Activated CD8-positive, alpha-beta memory T cell treated with anti-CD3 and anti-CD28 coated beads, Interleukin-2, amount 50 U/mL, for 48 hours (primary cell): Measurements from ENCODE around the gene EFCAB14.
"Not testable (repeated sequence)": the region's sequence is repeated elsewhere in the genome, so short reads cannot be mapped to it uniquely, and the experiment has no call there.

Source experiments
- DNase-seq: peaks from one replicate; pipeline ENCODE4 v3.0.0-alpha.2; 2020

Gene EFCAB14

DNA sequence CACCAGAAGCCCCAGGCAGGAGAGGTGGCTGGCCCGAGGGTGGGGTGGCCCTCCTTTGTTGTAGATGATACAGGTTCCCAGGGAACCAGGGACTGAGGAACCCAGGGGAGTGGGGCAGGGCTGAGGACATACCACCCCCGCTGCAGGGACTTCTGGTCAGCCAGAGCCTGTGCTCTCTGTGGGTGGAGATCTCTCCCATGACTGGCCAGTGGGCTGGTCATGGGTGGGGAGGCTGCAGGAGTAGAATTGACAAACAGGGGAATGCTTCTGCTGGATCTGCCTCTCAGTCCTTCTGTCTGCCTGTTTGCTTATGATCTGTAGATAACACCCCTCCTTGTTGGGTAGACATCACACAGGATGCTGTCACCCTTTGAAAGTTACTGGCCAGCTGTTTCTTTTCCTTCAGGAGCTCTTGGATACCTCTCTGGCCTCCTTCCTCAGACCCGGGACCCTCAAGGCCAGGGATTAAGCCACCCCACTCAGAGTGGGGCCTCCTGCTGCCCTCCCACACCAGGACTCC lies 2.8 kb upstream of the EFCAB14 start:
- no peak for DNase-seq

DNA sequence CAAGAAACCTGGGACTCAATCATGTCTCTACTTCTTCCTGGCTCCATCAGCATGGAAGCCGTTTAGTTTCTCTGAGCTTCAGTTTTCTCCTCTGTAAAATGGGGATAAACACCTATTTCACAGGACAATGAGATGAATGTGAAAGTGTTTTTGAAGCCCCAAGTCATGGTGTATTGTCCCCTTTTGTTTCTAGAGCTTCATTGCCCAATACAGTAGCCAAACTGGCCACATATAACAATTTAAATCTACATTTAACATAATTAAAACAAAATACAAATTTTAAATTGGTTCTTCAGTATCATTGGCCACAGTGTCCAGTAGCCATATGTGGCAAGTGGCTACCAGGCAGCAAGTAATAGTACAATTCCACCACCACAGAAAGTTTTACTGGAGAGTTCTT lies 2.3 kb upstream of the EFCAB14 start:
- no peak for DNase-seq

DNA sequence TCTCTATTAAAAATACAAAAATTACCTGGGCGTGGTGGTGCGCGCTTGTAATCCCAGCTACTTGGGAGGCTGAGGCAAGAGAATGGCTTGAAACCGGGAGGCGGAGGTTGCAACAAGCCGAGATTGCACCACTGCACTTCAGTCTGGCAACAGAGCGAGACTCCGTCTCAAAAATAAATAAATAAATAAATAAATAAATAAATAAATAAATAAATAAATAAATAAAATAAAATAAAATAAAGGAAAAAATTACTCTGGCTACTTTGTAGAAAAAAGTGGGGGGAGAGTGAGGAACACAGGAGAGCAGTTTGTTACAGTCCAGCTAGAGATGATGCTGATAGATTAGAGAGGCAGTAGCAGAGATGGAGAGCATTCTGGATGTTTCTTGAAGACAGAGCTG lies 1.4 kb upstream of the EFCAB14 start:
- DNase-seq = not testable (repeated sequence)

DNA sequence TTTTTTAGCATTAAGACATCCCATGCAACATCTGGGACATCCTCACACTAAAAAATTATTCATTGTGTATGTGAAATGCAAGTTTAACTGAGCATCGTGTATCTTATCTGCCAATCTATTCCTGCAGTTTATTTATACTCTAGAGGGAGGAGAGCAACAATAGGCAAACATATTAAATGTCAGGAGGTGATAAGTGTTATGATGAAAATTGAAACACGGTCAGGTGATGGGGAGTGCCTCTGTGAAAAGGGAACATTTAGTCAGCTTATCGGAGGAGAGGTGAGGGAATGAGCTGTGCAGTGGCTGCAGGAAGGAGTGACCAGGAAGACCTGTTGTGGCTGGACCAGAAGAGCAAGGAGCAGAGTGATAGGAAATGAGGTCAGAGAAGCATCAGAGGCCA lies 775 bp upstream of the EFCAB14 start:
- no peak for DNase-seq

DNA sequence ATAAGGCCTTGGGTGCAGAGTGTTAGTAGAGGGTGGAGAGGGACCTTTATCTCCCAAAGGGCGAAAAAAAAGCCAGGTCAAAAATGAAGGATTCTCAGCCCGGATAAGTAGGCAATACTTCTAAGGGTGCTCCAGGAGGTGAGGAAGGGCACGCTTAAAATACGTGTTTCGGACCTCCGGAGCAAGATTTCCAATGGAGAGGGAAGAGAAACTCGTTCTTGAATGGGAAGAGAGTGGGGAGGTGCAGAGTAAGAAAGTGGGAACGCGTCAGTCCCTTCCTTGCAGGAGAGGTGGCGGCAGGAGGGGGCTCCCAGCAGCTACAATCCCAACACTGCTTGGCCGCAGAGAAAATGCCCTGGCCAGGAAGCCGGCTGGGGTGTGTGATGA lies 581 bp downstream of the EFCAB14 start:
- DNase-seq = no peak

DNA sequence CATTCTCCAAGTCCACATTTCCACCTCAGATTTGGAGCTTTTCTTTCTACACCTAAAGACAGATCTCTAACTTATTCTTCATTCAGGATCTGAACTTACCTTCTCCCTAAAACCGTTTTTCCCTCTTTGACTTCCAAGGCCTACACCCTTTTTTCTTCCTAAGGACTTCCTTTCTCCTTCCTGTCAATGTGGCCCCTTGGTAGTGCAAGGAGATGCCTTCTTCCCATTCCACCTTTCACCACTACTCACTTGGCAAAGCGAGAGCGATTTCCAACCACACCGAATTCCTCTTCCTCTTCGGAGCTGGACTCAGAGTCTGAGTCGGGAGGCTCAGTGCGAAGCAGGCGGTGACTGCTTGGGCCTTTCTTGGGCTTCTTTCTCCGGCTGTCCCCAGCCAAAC lies 1.3 kb downstream of the EFCAB14 start:
- DNase-seq = no peak

DNA sequence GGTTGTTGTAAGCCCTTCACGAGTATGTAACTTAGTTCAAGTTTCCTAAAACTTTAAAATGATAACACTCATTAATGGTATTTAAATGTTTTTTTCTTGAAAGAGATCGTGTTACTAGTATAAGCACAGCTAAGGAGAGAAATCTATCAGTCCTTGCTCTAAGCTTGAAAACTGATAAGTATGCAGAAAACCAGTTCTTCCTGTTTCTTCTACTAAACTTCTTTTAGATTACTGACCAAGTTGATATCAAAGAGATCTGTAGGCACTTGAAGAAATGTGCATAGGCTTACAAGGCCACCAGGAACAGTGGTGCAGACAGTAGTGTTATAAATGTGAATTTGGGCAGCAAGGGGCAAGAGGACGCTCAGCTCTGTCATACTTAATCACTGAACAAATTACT lies 3.9 kb downstream of the EFCAB14 start:
- no peak for DNase-seq

DNA sequence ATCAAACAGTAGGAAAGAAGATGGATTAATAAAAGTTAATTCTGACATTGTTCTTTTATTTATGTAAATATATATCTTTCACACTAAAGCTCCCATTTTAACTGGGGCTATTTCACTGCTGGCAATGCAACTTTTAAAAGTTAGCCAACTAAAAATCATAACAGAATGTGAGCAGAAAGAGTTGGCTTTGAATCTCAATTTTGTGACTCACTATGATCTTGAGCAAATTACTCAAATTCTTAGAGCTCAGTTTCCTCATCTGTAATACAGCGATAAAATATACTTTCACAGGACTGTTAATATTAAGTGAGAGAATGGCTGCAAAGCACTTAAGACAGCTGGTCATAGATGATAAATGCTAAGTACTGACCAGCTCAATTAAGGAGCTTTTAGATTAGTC lies 10.8 kb downstream of the EFCAB14 start:
- no peak for DNase-seq

DNA sequence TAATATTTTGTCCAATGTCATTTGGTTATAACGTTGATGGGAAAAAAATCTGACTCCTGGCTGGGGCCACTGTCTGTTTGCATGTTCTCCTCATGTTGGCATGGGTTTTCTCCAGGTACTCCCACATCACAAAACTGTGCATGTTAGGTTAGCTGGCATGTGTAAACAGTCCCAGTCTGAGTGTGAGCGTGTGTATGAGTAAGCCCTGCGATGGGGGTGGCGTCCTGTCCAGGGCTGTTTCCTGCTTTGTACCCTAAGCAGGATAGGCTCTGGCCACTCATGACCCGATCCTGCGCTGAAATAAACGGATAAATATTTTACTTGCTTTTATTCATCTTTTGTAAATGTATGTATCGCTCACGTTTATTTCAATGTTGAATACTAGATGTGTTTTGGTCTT lies 13.5 kb downstream of the EFCAB14 start:
- no peak for DNase-seq

DNA sequence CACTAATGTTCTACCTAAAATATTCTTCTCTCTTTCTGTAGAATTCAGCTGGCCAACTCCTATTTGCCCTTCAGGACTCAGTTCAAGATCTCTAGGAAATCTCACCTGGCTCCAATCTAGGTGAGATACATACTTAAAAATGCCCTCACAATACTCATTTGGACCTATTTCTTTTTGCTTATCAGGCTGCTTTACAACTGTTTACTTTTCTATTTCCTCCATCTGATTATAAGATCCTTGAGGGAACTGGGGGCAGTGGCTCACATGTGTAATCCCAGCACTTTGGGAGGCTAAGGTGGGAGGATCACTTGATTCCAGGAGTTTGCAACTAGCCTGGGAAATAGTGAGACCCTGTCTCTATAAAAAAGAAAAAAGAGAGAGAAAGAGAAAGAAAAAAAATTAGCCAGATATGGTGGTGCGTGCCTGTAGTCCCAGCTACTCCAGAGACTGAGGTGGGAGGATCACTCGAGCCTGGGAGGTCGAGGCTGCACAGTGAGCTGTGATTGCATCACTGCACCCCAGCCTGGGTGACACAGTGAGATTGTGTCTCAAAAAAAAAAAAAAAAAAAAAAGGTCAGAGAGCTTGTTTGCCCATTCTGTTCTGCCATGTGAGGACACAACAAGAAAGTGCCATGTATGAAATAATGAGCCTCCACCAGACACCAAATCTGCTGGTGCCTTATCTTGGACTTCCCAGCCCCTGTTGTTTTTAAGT lies 14.8 kb downstream of the EFCAB14 start:
- DNase-seq = no peak

DNA sequence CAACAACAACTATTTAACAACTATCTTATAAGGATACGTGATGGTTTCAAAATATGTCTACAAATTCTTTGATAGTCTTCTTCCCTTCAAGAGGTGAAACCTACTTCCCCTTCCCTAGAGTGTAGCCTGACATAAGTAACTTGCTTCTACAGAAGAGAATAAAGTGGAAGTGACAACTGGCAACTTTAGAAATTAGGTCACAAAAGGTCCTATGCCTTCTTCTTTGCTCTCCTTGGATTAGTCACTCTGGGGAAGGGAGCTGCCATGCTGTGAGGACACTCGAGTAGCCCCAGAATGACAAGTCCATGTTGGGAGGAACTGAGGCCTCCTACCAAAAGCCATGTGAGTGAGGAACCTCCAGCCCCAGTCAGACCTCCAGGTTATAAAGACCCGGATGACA lies 19.2 kb downstream of the EFCAB14 start:
- DNase-seq = no peak

DNA sequence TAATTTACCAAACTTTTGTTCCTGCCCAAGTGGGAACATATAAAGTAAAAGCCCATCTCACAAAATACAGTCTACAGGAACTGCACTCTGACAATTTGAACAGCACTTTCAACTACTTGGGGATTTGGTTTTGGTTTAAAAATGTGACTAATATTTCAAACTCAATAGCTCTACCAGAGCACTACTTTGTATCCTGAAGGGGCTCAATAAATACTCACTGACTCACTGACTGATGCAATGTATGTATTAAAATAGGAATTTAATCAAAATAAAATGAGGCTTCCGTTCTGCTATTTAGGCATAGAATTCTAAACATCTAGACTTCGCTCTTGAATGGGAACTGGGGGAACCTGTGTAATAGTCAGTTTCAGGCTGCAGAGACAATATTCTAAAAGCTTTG lies 21.9 kb downstream of the EFCAB14 start:
- DNase-seq = no peak

DNA sequence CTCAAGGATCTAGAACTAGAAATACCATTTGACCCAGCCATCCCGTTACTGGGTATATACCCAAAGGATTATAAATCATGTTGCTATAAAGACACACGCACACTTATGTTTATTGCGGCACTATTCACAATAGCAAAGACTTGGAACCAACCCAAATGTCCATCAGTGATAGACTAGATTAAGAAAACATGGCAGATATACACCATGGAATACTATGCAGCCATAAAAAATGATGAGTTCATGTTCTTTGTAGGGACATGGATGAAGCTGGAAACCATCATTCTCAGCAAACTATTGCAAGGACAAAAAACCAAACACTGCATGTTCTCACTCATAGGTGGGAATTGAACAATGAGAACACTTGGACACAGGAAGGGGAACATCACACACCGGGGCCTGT lies 24.2 kb downstream of the EFCAB14 start:
- DNase-seq = not testable (repeated sequence)

DNA sequence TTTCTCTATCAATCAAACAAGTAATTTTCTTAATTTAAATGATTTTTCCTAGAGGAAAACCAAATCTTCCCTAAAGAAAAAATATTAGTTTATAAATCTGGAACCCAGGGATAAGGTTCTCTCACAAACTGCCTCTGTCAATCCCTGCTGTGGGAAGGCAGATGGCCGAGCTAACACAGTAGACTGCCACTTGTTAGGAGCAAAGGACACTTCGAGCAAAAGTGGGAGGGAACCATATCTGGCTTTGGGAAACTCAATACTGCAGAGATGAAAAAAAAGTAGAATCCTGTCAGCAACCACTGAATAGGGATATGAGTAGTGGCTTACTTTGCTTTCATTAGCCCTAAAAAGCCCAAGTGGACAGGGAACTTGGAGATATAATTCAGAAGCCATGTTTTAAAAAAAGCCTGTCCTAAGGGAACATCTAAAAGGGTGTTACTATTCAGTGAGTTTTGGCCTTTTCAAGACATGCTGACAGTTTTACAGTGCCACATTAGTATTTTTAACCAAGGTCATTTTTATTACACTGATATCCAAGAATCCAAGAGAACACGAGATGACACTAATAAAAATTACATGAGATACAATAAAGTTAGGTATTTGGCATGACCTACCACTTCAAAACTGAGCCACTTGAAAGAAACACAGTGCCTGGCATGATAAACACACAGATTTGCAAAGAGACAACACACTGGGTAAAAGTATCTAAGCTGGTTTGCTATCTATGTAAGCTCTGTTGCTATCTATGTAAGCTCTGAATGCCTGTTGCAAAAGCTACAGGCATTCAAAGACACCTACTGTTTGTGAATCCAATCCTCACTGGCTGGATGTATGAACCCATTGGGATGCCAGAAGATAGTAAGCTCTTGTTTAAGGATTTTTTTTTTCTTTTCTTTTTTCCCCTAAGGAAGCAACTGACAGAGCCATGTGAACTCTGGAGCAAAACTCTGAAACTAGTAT lies 25.8 kb downstream of the EFCAB14 start:
- DNase-seq = no peak

DNA sequence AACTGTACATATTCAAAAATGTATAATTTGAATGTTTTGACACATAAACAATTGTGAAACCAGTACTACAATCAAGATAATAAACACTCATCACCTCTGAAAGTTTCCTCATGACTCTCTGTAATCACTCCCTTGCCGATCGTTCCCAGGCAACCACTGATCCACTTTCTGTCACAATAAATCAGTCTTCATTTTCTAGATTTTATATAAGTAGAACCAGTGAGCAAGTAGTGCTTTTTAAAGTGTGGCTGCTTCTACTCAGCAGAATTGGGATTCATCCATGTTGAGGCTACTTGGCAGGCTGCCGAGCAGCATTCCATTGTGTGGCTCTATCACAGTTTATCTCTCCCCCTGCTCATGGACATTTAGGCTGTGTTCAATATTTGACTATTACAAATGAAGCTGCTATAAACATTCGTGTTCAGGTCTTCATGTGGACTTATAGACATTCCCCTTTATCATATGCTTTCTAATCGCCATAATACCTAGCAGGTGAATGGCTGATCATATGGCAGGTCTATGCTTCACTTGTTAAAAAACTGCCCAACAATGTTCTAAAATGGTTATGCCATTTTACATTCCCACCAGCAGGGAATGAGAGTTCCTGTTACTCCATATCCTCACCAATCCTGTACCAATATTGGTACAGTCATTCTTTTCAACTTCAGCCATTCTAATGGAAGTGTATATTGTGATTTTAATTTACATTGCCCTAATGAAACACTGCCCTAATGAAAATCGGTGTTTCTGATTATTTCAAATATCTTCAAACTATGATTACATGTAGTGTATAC lies 26.7 kb downstream of the EFCAB14 start:
- DNase-seq = no peak

DNA sequence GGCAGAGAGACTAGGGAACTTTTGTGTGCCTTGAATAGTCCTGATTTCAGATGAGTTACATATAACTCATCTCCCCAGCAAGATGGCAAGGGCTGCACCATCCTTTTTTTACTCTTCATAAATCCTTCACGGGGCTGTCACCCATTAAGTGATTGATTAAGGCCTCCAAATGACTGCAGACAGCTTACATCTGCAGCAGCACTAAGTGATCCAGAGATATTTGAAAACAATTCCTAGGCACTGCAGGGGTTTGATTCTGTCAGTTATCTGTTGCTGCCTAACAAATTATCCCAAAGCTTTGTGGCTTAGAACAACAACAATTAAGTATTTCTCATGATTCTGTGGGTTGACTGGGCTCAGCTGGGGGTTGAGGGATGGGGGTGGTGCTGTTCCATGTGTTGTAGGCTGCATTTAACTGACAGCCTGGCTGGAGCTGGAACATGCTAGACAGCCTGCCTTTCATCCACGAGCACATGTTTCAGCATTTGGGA lies 27.9 kb downstream of the EFCAB14 start:
- no peak for DNase-seq

DNA sequence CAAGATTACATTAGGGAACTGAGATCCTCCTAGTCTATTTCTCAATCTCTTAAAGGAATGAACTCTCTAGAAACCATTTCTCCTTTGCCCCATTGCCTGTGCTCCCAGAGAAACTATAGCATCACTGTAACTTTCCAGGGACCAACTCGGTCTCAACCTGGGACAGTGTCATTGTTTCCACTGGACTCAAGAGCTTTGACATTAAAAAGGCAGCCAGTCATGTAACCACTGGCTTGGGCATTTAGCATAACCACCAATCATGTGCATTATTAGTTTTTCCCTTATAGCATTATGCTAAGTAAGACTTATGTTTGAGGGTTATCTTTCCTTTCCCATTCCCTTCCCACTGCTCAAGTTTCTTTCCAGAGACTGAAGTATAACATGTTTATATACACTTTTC lies 29.0 kb downstream of the EFCAB14 start:
- DNase-seq = no peak

DNA sequence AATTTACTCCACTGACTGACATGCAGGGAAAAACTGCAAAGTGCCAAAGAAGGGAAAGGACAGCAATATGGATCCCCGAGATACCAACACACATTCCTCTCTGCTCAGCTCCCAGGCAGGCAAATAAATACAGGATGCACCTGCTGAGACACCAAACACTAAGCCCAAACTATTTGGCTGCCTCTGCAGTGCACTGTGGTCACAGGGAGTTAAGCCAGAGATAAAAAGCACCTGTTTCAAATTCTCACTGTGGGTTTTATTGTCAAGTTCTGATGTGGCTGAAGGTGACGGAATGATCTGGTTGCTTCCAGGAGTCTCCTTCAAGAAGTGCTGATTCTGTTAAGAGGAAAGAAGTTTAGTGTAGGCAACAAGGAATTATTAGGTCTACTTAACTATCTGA lies 29.6 kb downstream of the EFCAB14 start:
- no peak for DNase-seq

DNA sequence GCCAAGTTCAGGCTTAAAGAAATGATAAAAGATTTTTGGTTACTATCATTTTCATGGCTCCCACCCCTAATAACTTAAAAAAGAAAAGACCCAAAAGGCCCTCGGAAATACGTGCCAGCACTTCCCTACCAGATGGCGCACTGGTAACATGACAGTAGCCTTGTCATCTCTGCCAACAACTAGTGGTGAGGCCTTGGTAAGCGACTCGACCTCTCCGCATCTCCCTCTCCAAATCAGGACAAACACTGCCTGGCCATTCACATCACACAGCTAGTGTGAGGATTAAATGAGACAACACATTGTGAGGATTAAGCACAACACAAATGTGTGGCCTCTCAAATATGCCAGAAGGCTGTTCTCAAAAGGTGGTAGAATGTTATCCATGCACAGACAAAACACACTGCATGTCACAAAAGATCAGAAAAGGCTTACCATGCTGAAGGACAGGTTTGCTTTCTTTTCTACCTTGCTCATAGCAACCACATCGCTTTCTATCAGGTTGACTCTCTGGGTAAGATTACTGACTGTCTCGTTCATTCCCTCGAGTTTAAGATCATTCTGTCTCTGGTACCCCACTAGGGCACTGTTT lies 30.9 kb downstream of the EFCAB14 start:
- DNase-seq = no peak

DNA sequence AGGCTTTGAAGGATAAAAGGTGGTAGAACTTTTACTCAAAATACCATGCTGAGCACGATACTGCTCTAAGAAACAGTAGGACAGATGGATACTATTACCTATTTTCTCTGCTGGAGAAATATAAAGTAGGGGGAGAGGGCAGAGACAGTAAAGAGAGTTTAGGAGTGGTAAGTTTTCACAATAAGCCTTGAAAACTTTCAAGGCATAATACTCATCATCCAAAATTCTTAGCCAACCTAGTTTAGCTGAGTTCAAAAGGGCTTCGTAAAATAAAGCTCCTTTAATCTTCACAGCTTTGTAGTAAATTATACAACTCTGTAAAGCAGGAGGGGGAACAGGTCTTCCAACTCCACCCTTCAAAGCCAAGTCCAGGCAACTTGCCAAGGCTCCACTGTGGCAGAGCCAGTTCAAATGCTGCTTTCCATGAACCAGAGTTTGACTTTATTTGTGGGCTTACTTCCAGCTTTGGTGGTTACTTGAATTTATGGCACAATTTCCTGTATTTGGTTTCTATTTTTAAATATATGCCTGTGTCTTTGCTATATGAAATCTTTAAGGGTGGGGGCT lies 31.7 kb downstream of the EFCAB14 start:
- DNase-seq = no peak

DNA sequence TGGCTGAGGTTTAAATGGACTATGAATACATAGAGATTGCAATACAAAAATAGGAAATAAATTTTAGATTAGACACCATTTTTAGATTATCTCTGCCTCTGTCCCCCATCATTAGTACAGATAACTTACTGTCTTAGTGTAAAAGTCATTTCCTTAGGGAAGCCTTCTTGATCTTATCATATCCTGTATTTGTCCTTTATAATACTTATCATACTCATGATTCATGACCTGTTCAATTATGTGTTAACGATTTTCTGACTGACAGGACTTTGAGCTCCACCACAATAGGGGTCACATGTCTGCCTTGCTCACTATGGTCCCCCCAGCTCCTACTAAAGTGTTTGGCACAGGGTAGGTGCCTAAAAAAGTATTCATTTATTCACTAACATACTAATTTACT lies 32.7 kb downstream of the EFCAB14 start:
- no peak for DNase-seq

DNA sequence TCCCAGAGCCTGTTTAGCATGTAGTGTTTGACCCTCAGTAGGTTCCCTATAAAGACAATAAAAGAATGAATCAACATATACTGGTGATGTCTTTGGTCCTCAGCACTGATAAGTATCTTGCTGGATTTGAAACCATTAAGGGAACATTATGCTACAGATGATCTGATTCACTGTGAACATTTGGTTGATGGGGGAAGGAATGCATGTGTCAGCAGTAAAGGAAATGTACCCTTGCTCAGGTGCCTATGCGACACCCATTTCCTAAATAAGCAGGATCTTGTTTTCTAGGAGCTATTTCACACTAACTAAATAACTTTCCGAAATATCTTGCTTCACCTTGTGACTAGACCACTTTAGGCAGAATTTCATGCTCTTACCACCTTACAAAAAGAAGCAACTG lies 34.2 kb downstream of the EFCAB14 start:
- DNase-seq = no peak
